GM18526 (cell line): Measurements from ENCODE around the gene LIPI.

Experiments
- POLR2A ChIP-seq: IDR thresholded peaks from 3 replicates; pipeline ENCODE4 v1.6.1; 2011; ENCODE audit not compliant: insufficient read length; ENCODE audit errors: extremely low read depth

Gene LIPI

GRCh38 chr21:14210738-14211137, at the start of gene LIPI:
Gene LIPI, minus strand, starts transcription at chr21:14210955. Its CDS starts 110 bp downstream, at chr21:14210845.
- no peak for TF ChIP-seq POLR2A

GRCh38 chr21:14260174-14260764, 49.5 kb upstream of the LIPI start:
- no peak for TF ChIP-seq POLR2A

- TF ChIP-seq POLR2A: no peak
Observed at GRCh38 chr21:14259747-14260146, 49.0 kb upstream of the LIPI start.

DNA sequence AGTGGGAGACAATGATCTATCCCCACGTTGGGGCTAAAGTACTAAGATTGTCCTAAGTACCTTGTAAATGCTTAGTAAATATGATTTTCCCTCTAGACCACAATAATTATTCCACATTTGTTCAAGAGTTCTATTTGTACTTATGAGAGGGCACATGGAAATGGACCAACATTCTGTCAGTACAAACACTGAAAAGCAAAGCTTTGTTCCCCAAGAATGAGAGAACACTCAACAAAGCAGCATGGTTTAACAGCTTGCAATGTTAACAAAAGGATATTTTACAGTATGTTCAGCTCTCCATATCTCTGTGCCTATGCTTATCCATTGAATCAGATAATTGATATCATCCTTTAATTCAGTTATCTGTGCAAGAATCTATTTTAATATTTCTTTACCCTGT, 40.6 kb upstream of the LIPI start:
- no peak for TF ChIP-seq POLR2A

DNA sequence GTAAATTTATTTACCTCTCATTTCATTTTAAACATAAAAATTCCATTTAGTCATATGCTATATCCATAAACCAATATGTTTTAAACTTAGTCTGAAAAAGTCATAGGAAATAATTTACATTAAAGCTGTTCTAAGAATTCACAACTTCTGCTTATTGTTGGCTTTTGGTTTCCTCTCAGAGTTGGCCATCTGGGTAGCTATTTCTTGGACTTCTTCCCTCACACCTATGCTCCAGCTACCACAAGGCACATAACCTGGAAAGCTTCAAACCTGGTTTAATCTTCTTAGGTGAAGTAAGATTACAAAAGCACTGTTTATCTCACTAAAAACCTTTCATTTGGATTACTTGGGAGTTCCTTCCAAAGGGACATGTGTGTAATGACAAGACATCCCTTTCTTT, 35.0 kb upstream of the LIPI start:
- no peak for TF ChIP-seq POLR2A

DNA sequence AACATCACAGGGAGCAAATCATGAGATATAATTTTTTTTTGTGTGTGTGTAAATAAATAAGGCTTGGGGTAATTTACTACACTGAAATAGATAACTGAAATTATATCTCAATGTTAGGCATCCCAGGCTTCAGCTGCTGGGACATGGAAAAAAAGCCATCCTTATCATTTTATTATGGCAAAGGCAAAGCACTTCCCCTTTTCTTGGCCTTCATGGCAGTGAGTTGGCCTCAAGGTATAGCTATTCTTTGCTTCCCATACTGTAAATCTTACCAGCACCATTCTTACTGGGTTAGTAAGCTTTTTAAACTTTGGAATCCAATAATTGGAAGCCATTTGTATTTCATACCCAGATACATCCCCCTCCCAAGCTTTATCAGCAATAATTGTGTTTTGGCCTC, 34.2 kb upstream of the LIPI start:
- no peak for TF ChIP-seq POLR2A

DNA sequence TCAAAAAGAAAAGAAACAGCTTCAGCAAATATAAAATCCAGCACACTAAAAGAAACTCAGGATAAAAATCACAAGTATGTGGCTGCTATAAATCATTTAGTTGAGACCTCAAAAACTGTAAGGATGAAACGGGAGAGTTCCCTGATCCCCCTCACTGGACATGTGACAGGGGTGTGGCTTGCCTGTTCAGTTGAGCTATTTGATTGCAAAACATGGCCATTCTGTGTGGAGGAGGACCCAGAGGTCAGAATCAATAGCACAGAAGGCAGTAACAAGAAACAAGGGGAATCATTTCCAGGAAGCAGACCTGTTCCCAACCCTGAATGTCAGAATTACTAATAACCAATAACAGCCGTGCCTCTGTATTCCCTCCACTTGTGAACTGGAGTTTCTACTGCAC, 33.1 kb upstream of the LIPI start:
- TF ChIP-seq POLR2A: no peak

- no peak for TF ChIP-seq POLR2A
Observed at GRCh38 chr21:14243461-14243860, 32.7 kb upstream of the LIPI start.

DNA sequence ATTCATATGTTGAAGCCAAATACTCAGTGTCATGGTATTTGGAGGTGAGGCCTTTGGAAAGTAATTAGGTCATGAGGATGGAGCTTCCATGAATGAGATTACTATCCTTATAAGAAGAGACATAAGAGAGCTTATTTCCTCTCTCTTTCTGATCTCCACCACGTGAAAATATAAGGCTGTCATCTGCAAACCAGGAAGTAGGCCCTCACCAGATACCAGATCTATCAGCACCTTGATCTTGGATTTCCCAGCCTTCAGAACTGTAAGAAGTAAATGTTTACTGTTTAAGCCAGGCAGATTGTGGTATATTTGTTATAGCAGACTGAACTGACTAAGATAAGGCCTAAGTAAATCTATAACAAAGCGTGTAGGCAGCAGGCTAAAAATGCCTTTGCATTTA, 30.5 kb upstream of the LIPI start:
- no peak for TF ChIP-seq POLR2A

DNA sequence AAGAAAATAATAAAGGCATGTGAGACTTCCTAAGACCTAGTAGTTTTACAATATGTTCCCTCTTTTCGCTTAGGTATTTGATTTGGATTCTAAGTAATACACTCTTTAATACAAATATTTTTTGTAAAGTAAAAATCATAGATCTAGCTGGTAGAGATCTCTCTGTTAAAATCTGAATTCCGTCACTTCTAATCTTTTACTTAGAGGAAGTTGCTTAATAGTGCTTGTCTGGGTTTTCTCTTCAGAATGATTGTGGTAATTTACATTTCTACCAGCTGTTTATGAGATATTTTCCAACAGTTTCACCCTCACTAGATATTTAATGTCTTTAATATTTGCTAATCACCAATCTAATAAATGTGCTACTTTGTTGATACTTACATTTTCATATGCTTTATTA, 28.5 kb upstream of the LIPI start:
- no peak for TF ChIP-seq POLR2A

- TF ChIP-seq POLR2A: no peak
Observed at GRCh38 chr21:14236180-14236579, 25.4 kb upstream of the LIPI start.

GRCh38 chr21:14235101-14235500, 24.3 kb upstream of the LIPI start:
- TF ChIP-seq POLR2A: no peak

- TF ChIP-seq POLR2A: no peak
Observed at GRCh38 chr21:14229399-14229798, 18.6 kb upstream of the LIPI start.

- no peak for TF ChIP-seq POLR2A
Observed at GRCh38 chr21:14223365-14223764, 12.6 kb upstream of the LIPI start.

DNA sequence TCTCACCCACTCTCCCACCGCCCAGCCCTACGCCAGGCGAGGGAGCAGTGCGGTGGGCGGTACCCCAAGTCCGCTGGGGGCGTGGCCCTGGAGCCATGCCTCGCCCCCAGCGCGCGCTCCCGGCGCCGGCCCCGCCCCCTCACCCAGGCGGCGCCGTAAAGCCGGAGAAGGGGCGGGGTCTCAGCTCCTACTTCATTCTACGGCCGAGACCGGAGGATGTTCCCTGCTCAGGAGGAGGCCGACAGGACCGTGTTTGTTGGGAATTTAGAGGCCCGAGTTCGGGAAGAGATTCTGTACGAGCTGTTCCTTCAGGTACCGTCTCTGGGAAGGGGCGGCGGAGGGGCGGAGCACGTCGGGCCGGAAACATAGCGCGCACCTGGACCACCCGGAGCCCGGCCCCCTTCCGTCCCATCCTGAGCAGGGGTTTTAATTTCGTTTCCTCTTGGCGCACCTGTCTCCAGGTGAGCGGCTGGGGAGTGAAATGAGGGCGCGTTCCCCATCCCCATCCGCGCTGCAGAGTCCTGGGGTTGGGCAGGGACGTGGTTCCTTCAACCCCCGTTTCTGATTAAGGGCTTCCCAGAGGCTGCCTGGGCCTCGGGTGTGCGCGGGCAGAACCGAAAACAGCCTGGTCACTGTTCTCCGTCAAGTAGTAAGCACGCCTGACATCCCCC, 5.4 kb upstream of the LIPI start, which contains the start of gene RBM11:
TSS of gene RBM11 (plus strand) at position 187 of the 671 bp plus-strand sequence. CDS start at position 217, 30 bp downstream.
- no peak for TF ChIP-seq POLR2A

- no peak for TF ChIP-seq POLR2A
Observed at GRCh38 chr21:14213164-14213563, 2.4 kb upstream of the LIPI start.

- TF ChIP-seq POLR2A: no peak
Observed at GRCh38 chr21:14206222-14206621, 4.5 kb downstream of the LIPI start.
